ENCODE data around the gene SLC4A8.

SLC4A8 gene

DNA sequence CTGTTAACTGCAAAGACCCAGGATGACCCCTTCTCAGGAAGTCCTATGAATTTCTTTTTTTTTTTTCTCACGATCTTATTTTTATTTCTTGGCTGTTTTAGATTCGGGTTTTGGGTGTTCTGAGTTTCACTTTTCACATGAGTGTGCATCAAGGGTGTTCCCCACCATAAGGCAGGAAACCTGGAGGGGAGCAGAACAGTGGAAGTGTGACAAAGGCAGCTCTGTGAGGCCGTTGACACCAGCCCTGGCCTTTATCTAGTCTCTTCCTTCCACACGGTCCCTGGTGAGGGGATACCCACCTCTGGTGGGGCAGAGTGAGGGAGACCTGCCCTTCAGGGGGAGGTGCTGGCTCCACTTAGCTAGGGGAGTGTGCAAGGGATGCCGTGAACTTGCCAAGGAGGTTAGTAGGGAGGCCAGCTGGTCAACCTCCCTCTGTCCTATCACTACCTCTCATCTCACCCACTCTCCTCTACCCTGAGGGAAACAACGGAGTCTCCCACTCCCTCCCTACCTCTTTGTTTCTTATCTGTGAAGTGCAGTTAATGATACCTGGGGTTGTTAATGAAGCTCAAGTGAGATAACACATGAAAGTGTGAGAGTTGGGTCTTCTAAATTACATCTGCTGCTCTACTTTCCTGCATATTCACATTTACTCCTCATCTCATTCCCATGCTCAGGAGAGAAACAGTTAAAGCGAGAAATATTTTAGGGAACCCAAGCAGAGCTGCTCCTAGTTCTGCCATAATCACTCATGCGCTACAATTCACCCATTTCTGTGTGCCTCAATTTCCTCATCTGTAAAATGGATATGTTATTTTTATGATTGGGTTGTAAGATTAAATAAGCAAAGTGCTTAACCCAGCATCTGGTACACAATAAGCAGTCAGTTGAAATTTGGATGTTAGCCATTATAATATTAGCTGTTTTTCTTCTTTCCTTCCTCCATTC, 29.1 kb upstream of the SLC4A8 start:
- peak; percentile 47 for DNase-seq

DNA sequence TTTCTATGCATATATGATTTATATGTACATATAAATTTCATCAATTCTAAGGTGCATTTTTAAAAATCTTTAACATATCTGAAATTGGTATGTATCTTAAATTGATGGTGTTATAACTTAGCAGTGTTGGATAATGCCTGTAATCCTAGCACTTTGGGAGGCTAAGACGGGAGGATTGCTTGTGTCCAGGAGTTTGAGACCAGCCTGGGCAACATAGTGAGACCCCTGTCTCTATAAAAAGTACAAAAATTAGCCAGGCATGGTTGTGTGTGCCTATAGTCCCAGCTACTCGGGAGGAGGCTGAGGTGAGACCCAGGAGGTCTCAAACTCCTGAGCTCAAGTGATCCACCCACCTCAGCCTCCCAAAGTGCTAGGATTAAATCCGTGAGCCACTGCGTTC, 27.0 kb upstream of the SLC4A8 start:
- DNase-seq, result no peak

DNA sequence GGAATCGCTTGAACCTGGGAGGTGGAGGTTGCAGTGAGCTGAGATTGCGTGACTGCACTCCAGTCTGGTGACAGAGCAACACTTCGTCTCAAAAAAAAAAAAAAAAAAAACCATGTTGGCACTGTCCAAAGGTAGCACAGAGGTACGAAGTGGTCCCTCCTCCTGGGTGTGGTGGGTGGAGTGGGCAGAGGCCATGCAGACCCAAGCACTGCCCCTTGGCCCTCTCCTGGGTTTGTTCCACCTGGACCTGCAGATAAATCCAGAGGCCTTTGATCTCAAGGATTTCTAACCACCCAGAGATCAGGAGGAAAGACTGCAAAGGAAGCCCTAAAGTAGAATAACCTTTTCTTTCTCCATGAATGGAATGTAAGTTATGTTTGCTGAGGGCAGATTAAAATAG, 24.7 kb upstream of the SLC4A8 start:
- DNase-seq, result no peak

DNA sequence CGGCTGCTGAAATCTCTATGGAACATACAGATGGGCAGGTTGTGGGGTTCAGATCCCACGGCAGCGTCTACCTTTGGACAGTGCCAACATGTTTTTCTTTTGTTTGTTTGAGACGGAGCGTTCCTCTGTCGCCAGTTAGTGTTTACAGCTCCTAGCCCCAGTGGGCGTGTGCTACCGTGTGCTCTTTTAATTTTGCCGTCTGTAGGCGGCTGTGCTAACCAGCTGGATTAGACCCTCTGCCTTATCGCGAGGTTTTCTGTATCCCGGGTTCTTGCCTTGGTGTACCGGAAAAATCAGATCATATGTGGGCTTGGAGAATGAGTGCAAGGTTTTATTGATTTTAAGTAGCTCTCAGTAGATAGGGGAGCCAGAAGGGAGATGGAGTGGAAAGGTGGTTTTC, 23.6 kb upstream of the SLC4A8 start:
- DNase-seq, result no peak

DNA sequence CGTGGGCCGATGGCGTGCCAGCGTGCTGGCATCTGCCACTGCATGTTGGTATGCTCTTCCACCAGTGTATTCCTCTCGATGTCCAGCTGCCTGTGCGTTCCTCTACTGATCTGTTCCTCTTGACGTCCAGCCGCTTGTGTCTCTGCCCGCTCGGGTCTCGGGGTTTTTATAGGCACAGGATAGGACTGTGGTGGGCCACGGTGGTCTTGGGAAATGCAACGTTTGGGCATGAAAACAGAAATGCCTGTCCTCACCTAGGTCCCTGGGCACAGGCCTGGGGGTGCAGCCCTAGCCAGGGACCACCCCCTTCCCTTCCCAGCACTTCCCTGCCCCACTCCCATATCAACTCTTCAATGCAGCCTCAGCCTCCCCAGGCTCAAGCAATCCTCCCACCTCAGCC, 23.1 kb upstream of the SLC4A8 start:
- no peak for DNase-seq

DNA sequence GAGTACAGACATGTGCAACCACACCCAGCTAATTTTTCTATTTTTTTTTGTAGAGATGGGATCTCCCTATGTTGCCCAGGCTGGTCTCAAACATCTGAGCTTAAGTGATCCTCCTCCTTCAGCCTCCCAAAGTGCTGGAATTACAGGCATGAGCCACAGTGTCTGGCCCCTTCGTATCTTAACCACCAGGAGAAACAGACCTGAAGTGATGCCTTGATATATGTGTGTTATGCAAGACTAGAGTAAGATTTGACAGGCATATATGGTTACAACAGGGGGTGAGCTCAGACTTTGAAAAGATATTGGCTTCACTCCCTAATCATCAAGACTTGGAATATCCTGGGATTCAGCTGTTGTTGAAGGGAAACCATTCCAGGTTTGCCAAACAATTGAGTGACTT, 22.7 kb upstream of the SLC4A8 start:
- no peak for DNase-seq

DNA sequence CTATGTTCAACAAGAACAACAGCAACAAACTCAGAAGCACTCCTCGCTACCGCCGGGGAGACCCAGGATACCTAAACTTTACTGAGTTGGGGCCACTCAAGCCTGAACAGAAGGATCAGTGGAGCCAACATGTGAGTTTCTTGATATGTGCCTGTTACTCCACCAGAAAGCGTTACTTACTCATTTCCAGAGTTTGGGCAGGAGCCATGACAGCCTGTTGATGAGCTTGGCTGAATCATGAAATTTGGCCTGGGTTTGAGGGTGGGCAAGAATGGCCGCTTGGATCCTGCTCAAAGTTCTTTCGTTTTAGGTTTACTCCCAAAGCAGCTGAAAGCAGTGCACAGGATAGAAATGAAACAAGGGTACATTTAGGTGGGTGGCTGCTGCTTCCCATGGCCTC, 21.5 kb upstream of the SLC4A8 start:
- no peak for DNase-seq

DNA sequence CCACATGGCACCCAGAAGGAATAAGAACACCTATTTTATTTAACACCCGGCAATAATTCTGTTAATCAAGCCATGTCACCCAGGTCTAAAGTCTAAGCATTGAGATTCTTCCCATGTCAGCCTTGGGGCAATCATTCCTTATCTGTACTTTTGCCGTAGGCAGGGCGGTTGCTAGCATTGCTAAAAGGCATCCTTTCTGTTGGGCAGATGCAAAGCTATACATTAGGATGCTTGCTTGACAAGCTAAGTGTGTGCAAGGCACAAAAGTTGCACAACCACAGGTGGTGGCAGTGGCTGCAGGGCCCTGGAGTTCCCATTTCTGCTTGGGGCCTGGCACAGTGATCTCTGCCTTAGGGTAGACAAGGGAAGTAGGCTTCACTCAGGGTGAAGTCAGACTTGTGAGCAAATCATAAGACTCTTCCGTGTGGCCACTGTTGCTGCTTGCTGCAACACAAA, 20.9 kb upstream of the SLC4A8 start:
- DNase-seq, result peak; percentile 93

DNA sequence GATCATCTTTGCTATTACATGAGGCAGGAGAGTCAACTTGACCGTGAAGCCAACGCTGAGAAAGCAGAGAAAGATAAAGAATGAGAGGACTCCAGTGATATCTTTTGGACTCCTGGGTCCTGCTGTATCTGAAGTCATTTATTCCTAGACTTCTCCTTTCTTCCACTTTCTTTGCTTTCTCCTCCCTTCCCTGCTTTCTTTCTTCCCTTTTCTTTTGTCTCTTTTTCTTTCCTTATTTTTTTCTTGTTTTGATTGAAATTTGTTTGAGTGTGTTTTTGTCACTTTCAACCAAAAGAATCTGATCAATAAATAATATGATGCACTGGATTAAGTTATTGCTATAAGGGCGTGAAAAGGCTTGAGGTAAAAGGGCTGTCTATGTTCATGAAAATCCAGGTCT, 20.0 kb upstream of the SLC4A8 start:
- DNase-seq, result no peak

DNA sequence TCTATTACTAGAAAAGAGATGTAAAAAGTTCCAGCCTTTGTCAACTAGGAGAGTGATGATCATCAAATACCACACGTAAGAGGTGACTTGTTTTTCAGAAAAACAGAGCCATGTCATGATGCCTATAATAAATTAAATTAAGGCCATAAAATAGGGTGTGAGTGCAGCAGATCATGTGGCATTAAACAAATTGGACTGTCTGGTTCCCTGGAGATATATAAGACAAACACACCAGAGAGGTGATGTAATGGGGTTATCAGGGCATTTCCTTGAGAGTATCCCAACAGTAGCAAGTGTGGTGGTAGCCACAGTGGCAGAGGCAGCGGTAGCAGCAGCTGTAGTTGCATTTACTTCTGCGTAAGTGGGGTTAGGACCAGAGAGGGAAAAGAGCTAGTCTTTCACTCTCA, 18.8 kb upstream of the SLC4A8 start:
- DNase-seq, result no peak

DNA sequence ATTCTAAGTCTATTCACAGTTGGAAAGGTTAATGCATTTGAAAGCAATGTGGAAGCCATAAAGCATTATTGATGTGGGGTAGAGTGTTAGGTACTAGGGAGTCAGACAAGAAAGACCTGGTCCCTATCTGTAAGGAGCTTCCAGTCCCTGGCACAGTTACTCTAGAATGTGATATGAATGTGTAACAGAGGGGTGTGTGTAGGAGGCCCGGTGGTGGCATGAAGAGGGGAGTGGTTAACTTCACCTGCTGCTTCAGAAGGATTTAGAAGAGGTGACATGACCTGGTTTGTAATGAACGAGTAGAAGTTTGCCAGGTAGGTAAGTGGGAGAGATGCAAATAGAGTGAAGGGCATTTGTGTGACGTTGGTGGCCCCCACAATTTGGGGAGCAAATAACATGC, 18.3 kb upstream of the SLC4A8 start:
- DNase-seq, result no peak

DNA sequence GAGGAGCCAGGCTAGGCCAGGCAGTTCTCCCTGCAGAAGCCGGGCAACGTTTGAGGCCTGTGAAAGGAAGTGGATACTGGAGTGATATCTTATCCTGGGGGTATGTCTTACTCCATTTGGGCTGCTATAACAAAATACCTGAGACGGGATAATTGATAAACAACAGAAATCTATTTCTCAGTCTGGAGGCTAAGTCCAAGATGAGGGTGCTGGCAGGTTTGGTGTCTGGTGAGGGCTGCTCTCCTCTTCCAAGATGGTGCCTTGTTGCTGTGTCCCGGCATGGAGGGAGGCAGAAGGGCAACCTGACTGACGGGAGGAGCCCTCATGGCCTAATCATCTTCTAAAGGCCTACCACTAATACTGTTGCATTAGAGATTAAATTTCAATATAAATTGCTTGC, 17.8 kb upstream of the SLC4A8 start:
- DNase-seq, result no peak

DNA sequence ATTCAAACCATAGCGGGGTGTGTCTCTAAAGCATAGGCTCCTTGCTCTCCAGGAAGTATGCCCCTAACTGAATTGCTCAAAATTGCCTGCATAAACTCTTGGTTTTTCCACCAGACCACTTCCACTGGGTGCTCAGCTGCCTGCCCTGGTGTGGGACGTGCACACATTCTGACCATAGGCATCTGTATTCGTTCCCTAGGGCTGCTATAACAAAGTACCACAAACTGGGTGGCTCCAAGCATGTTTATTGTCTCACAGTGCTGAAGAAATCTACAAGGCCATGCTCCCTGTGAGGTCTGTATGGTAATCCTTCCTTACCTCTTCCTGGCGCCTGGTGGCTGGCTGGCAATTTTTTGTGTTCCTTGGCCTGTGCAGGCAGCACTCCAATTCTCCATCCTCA, 17.0 kb upstream of the SLC4A8 start:
- DNase-seq, result no peak

DNA sequence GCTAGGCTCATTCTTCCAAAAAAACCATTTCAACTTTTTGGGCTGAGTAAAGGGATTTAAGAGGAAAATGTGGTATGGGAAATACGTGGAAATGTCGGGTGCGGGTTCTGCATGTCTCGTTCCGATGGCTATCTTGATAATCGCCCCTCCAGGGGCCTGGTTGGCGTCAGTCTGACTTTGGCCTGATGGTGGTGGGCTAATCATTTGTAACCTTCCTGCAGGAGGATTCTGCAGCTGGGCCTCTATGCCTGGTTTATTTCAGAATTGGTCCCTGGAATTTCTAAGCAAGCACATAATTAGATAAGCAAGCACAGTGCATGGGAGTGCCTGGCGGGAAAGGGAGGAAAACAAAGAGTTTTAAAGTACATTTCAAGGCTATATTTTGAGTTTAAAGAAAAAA, 14.8 kb upstream of the SLC4A8 start:
- no peak for DNase-seq

DNA sequence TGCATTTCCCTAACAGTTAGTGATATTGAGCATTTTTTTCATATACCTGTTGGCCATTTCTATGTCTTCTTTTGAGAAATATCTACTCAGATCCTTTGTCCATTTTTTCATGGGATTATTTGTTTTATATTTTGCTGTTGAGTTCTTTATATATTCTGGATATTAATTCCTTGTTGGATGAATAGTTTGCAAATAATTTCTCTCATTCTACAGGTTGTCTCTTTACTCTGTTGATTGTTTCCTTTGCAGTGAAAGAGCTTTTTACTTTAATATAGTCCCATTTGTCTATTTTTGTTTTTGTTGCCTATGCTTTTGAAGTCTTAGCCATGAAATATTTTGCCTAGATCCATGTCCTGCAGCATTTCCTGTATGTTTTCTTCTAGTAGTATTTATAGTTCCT, 11.5 kb upstream of the SLC4A8 start:
- no peak for DNase-seq

DNA sequence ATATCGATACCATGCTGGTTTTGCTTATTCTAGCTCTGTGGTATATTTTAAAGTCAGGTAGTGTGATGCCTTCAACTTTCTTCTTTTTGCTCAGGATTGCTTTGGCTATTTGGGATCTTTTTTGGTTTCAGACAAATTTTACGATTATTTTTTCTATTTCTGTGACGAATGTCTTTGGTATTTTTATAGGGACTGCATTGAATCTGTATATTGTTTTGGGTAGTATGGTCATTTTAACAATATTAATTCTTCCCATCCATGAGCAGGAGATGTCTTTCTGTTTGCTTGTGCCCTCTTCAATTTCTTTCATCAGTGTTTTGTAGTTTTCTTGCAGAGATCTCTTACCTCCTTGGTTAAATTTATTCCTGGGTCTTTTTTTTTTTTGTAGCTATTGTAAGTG, 10.8 kb upstream of the SLC4A8 start:
- no peak for DNase-seq

DNA sequence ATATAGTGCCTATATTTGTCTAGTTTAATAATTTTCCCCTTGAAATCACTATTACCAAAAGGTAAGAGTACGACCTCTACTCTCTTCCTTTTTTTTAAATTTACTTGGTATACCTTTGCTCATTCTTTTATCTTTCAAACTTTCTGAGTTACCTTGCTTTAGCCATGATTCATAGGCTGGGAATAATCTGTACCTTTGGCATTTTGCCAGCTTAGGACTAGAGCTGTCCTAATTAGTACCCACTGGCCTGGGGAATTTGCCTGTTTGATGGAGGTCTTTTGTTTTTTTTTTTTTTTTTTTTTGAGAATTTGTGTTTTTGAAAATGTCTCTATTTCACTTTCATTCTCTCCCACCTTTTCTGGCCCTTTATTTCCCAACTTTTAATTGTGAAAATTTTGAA, 8.7 kb upstream of the SLC4A8 start:
- no peak for DNase-seq

DNA sequence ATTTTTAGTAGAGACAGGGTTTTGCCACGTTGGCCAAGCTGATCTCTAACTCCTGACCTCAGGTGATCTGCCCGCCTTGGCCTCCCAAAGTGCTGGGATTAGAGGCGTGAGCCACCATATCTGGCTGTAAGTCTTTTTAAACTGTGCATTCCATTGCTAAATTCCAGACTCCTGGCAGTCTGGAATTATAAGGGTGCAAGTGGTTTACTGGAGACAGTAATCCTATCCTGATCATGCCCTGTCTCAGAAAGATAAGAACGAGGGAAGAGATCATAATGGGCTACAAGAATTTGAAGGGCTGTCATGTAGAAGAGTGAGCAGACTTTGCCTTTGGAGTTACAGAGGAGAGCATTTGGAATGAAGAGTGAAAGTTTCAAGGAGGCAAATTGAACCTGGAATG, 6.8 kb upstream of the SLC4A8 start:
- no peak for DNase-seq

DNA sequence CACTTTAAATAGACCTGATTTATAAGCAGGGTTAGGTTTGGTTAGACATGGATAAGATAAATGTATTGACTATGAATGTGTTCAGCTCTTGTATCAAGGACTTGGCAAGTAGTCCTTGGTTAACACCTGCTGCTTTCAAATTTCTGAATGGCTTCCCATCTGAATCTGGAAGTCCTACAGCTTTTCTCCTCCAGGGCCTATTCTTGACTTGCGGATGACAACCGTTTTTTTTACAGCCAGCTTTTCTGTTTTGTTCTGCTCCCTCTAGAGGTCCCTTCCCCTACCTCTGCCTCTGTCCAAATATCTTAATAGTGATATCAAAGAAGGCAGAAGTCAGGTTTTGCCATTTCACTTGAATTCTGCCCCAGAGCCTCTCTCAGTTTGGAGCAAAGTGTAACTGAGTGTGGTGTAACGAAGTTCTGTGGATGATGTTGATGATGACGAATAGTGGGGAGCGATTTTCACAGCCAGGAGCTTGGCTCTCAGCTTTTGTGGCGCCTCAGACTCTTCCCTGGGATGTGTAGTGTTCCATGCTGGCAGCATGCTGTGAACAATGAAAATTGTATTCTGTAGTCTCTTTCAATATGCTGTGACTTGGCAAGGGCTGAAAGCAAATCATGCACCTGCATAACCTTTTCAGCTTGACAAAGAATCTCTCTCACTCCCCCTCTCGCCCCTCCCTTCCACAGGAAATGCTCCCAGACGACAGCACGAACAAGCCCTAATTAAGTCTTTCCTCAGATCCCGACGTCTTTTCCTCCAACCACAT, 5.0 kb upstream of the SLC4A8 start:
- DNase-seq, result no peak

DNA sequence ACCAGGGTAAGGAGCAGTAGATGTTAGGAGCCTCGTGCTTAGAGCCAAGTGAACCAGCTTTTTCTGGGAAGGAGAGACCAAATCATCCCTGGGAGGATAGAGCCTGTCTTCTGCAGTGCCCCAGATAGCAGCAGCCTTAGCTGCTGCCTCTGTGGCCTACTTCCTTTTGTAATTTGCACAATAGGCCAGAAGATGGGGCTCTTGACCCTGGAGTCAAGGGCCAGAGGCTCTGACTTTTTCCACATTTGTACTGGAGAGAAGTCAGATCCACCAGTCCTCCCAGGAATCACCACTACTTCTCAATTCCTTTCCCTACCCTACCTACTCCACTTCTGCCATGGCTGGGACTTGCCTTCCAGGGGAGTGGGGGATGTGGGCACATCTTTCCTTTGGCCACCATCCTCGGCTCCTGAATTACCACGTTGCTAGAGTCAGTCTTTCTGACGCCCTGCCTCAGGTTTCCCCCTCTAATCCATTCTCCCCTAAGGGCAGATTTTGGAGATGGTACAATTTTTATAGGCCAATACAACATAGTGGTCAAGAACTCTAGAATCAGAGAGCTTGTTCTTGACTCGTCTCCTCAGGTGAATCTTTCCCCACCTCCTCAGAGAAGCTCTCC, 3.3 kb upstream of the SLC4A8 start:
- DNase-seq, result peak; percentile 66

DNA sequence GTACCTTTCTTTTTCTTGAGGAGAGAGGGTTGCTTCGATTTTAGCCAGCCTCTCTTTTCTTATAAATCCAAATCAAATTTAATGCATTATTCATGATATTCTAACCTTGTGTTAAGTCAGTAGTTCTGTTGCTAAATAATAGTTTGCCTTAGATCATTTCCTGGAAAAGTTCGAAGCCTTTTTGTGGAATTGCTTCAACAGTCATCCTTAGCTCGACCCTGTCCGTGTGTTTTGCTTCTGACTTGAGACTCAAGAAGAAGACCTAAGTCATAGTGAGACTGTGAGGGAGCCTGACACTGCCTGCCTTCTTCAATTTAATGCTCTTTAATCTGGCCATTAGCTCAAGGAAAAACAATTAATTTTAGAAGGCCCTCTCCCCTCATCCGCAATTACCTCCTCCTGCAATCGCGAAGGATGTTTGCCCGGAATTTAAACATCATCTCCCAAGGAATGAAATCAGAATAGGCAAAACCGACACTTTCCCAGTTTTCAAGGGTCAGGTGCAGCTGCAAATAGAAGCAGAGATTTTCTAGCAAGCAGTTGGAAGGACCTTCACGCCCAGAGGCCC, 453 bp upstream of the SLC4A8 start:
- no peak for DNase-seq

DNA sequence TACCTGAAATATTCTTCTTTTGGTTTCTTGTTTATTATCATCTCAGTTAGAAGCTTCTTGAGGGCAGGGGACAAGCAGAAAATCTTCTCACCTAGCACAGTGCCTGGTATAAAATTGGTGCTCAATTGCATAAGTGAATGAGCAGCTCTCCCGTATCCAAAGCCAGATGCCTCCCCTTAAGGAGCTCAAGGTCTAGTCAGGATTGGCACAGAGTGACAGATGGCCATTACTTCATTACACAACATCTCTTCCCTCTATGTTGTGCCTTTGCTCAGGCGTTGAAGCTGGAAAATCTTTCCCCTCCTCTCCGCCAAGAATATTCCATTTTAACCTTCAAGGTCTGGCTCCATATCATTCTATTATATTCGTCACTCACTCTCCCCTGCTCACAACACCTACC, 3.6 kb downstream of the SLC4A8 start:
- DNase-seq, result no peak

DNA sequence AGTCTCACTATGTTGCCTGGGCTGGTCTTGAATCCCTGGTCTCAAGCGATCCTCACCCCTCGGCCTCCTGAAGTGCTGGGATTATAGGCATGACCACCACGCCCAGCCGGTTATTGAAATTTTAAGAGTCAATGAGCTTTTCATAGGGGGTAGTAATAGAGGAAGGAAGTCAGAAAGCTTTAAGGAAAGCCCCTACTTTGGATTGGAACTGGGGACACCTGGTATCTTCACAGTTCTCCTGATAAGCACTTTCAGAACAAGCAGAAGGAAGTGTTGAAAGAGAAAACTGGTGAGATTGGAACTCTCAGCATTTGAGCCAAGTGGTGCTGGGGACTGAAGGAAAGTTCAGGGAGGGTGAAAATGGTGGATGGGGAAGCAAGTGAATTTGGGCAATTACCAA, 5.1 kb downstream of the SLC4A8 start:
- no peak for DNase-seq

Measured in inflammatory macrophage treated with lipopolysaccharide for 4 hours (primary cell).